Stimulated activated CD8-positive, alpha-beta memory T cell treated with anti-CD3 and anti-CD28 coated beads, Interleukin-12 subunit alpha, Interleukin-12 subunit beta, amount 100 ng/mL, for 4 hours (primary cell): ENCODE measurements around the gene ZBTB46.
A peak's percentile ranks its signal among the peaks of the same experiment; 100 is the strongest.
"Not testable (repeated sequence)": the region's sequence is repeated elsewhere in the genome, so short reads cannot be mapped to it uniquely, and the experiment has no call there.

Experiments
- DNase-seq: peaks from one replicate; pipeline ENCODE4 v3.0.0-alpha.2; 2020; ENCODE audit warnings: low read depth

The ZBTB46 gene

DNA sequence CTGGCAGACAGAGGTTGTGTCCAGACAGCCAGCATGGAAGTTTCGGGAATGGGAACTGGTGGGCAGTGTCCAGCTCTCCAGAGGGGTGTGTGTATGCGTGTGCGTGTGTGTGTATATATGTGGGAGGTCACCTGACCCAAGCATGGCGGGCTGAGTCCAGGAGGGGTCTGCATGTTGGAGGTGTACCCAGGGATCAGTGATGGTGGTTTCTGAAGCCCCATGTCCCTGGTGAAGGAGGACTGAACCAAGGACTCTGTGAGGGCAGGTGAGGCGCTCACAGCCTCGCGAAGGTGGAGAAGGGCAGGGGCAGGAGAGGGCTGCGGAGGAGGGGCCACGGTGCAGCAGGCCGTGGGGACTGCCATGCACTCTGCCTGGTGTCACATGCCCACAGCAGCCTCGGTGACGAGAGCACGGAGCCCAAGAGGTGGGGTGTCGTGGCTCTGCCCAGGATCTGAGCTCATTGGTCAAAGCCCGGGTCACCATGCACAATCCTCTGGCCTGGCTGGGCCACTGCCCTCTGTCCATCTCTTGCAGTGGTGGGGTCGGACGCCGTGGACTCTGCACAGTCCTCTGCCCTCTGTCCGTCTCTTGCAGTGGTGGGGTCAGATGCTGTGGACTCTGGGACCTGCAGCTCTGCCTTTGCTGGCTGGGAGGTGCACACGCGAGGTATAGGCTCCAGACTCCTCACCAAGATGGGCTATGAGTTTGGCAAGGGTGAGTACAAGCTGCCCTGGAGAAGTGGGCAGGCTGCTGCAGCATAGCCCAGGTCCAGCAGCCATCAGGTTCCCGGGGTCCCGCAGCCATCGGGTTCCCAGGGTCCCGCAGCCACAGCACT lies 96.7 kb downstream of the ZBTB46 start:
- no peak for DNase-seq

DNA sequence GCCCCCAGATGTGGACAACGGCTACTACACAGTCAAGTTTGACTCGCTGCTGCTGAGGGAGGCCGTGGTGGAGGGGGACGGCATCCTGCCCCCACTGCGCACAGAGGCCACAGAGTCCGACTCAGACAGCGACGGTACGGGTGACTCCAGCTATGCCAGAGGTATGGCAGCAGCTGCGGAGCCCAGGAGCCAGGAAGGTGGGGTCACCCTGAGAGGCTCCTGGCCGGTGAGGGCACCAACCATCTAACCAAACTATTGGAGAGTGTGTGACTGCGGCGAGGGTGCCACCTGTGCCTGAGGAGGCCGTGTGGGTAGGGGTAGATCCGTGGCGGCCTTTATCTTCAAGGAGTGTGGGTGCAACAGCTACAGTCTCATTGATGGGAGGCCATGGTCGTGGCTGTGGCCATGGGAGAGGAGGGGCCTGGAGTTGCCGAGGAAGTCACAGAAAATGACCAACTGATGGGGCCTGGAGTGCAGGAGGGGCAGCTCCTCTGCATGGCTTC lies 97.4 kb downstream of the ZBTB46 start:
- DNase-seq: no peak

DNA sequence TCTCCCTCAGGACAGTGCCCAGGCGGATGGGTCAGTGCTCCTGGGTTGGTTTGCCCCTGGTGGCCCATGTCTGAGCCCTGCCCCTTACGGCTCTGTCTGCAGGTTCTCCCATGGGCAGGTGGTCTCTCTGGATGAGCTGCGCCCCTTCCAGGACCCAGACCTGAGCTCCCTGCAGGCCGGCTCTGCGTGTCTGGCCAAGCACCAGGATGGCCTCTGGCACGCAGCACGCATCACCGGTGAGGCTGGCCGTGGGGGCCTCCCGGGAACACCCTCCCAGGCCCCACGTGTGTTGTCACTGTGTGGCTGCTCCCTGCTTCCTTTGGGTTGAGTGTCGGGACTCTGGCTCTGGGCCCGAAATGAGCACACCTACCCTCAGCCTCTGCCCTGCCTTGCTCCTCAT lies 97.9 kb downstream of the ZBTB46 start:
- no peak for DNase-seq

DNA sequence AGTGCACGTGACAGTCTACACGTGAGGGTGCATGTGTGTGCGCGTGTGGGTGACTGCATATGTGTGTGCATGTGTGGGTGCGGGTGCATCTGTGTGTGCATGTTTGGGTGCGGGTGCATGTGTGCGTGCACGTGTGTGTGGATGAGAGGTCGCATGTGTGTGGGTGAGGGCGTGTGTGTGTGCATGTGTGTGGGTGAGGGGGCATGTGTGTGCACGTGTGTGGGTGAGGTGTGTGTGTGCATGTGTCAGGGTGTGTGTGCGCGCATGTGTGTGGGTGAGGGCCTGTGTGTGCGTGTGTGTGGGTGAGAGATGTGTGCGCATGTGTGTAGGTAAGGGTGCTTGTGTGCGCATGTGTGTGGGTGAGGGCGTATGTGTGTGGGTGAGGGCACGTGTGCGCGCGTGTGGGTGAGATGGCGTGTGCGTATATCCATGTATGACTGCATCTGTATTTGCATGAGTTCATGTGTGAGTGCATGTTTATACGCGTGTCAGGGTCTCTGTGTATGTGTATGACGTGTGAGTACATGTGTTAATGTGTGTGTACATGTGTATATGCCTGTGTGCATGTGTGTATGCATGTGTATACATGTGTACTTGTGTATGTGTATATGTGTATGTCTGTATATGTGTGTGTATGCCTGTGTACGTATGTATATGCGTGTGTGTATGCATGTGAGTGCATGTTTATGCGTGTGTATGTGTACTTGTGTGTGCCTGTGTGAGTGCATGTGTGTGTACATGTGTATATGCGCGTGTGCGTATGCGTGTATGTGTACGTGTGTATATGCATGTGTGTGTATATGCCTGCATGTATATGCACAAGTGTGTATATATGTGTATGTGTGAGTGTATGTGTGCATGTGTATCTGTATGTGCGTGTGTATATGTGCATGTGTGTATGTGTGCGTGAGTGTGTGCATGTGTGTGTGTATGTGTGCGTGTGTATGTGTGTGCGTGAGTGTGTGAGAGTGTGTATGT lies 98.7 kb downstream of the ZBTB46 start:
- no peak for DNase-seq

DNA sequence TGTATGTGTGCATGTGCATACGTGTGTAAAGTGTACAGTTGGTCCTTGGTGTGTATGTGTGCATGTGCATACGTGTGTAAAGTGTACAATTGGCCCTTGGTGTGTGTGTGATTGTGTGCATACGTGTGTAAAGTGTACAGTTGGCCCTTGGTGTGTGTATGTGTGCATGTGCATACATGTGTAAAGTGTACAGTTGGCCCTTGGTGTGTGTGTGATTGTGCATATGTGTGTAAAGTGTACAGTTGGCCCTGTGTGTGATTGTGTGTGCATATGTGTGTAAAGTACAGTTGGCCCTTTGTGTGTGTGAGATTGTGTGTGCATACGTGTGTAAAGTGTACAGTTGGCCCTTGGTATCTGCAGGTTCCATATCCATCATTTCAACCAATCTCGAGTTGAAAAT lies 99.7 kb downstream of the ZBTB46 start:
- no peak for DNase-seq

DNA sequence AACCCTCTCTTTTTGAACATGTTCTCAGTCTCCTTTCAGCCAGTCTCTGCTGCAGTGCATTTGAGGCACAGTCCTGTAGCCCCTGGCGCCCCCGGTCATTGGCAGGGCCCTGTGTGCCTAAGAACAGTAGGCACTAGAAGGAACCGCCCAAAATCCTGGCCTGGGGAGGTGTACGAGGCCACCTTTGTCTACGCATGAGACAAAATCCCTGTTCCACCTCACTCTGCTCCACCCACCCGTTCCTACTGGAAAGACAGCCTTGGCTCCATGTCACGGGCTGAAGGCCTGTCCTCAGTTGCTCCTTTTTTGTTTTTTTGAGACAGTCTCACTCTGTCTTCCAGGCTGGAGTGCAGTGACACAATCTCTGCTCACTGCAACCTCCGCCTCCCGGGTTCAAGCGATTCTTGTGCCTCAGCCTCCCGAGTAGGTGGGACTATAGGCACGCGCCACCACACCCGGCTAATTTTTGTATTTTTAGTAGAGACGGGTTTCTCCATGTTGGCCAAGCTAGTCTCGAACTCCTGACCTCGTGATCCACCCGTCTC lies 100.8 kb downstream of the ZBTB46 start:
- not testable (repeated sequence) for DNase-seq

DNA sequence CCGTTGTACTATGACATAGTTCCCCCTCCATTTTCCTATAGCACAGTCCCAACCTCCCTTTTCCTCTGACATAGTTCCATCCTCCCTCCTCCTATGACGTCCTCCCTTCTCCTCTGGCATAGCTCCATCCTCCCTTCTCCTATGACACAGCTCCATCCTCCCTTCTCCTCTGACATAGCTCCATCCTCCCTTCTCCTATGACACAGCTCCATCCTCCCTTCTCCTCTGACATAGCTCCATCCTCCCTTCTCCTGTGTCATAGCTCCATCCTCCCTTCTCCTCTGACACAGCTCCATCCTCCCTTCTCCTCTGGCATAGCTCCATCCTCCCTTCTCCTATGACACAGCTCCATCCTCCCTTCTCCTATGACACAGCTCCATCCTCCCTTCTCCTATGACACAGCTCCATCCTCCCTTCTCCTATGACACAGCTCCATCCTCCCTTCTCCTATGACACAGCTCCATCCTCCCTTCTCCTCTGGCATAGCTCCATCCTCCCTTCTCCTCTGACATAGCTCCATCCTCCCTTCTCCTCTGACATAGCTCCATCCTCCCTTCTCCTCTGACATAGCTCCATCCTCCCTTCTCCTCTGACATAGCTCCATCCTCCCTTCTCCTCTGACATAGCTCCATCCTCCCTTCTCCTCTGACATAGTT lies 108.0 kb downstream of the ZBTB46 start:
- not testable (repeated sequence) for DNase-seq

DNA sequence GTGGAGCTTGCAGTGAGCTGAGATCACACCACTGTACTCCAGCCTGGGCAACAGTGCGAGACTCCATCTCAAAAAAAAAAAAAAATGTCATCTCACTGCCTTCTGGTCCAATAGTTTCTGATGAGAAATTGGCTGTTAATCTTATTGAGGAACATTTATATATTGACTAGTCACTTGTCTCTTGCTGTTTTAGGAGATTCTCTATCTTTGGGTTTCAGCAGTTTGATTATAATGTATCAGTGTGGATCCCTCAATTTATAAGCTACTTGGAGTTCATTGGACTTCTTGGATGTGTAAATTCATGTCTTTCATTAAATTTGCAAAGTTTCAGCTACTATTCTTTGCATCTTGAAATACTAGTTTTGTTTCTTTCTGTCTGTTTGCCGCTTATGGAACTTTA lies 112.1 kb downstream of the ZBTB46 start:
- DNase-seq: no peak

DNA sequence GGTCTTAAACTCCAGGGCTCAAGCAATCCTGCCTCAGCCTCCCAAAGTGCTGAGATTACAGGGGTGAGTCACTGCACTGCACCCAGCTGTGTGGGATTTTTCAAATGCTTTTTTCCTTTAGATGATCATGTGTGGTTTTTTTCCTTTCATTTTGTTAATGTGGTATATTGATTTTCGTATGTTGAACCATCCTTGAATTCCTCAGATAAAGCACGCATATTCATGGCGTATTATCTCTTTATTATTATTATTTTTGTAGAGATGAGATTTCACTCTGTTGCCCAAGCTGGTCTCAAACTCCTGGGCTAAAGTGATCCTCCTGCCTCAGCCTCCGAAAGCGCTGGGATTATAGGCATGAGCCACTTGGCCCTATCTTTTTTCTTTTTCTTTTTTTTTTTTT lies 116.2 kb downstream of the ZBTB46 start:
- DNase-seq: no peak

DNA sequence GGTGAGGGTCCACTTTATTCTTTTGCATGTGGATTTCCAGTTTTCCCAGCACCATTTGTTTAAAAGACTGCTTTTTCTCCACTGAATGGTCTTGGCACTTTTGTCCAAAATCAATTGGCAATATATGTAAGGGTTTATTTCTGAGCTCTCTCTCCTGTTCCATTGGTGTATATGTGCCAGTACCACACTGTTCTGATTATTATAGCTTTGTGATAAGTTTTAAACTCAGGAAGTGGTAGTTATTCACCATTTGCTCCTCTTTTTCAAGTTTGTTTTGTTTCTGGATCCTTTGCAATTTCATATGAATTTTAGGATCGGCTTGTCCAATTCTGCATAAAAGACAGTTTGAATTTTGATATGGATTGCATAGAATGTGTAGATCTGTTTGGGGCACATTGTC lies 118.9 kb downstream of the ZBTB46 start:
- DNase-seq: no peak

DNA sequence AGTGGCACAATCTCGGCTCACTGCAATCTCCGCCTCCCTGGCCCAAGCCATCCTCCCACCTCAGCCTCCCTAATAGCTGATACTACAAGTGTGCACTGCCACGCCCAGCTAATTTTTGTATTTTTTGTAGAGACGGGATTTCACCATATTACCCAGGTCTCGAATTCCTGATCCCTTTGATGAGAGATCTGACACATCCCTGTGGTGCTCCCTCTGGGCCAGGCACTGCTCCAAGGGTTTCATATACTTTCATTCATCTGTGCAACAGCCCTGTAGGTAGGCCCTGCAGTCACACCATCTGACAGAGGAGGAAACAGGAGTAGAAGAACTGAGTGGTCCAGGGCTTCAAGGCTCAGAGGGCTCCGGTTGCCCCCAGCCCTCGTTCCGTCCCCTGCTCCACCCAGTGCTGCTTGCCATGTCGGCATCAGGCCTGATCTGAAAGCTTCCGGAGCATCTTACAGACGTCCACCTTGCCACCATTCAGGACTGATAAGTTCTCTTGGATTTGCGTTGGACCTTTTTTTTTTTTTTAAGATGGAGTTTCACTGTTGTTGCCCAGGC lies 119.9 kb downstream of the ZBTB46 start:
- DNase-seq: no peak

DNA sequence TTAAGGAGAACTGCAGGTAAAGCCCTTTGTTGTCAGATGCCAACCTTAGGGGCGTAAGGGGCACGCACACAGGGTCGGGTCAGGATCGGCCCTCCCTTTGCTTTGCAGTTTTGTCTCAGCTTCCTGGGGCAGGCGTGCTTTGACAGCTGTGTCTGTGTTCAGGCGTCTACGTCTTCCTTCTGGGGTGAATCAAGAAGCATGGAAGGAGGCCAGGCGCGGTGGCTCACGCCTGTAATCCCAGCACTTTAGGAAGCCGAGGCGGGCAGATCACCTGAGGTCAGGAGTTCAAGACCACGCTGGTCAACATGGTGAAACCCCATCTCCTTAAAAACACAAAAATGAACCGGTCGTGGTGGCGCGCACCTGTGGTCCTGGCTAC lies 121.9 kb downstream of the ZBTB46 start:
- DNase-seq: no peak

DNA sequence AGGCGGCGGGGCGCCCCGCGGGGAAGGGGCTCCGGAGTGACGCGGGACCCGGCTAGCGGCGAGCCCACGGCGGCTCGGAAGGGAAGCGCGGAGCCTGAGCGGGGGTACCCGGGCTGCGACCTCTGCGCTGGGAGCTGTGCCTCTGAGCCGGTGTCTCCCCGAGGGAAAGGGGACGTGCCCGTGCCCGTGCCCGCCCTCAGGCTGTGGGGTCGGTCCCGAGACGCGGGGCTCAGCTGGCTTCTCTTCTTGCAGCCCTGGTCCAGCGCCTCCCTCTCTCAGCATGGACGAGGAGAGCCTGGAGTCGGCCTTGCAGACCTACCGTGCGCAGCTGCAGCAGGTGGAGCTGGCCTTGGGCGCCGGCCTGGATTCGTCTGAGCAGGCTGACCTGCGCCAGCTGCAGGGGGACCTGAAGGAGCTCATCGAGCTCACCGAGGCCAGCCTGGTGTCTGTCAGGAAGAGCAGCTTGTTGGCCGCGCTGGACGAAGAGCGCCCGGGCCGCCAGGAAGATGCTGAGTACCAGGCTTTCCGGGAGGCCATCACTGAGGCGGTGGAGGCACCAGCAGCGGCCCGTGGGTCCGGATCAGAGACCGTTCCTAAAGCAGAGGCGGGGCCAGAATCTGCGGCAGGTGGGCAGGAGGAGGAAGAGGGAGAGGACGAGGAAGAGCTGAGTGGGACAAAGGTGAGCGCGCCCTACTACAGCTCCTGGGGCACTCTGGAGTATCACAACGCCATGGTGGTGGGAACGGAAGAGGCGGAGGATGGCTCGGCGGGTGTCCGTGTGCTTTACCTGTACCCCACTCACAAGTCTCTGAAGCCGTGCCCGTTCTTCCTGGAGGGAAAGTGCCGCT lies 122.5 kb downstream of the ZBTB46 start:
- DNase-seq: no peak

DNA sequence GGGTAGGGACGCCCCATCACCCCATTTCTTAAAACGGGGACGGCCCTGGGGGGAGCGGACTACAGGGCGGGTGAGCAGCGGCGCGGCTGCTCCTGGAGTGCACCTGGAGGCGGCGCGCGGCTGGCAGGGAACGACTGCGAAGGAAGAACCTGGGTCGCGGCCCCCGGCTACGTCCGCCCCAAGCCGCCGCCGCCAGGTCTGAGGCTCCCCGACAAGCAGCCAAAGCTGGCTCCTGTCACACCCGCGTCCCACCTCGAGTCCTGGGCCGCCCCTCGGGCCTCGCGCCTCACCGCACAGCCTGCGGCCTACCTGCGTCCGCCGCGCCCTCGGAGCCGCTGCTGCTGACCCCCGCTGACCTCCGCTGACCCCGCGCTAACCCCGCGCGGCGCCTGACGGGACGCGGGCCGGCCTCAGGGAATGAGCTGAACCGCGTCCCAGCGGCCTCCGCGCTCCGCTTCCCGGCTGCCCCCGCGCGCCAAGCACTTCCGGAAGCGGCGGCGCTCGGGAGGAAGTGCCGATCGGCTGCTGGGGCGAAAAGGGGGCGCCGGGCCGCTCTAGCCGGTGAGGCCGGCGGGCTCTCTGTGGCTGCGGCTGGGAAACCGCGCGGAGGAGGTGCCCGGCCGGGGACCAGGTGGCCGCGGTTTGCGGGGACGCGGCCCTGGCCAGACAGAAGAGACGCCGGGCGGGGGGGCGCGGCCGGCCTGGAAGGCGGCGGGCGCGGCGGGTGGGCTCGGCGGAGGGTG lies 123.3 kb downstream of the ZBTB46 start, which contains the start of the genes ARFRP1 and ZGPAT:
ARFRP1 (minus strand) TSS at position 419 of the 743 bp plus-strand sequence. CDS start 885 bp downstream, outside the sequence.
ZGPAT (plus strand) TSS at position 482 of the 743 bp plus-strand sequence. CDS start 542 bp downstream, outside the sequence.
- DNase-seq: peak; percentile 83

DNA sequence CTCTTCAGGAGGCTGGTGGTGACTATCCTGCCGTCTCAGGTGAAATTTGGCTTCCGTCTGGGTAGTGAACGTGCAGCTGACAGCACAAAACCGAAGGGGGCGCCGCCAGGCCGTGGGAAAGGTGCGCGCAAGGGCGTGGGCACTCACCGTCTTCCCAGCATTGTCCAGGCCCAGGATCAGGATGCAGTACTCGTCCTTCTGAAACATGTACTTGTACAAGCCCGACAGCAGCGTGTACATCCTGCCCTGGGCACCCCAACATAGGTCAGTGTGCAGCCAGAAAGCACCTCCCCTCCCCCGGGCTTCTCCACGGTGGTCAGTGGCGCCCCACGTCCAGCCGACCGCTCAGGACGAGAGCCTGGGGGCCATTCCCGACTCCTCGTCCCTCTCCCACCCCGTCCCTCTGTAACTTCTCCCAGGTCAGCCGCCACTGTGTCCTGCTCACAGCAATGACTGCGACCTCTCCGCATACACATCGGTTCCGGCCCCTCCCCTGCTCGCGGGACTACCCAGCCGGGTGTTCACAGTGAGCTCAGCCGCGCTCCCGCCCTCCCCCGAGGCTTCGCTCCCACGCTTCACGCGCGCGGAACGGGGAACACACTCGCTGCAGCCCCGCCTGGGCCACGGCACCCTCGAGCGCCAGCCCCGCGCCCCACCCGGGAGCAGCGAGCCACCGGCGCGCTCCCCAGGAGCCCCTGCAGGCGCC lies 124.1 kb downstream of the ZBTB46 start:
- DNase-seq: peak; percentile 49

DNA sequence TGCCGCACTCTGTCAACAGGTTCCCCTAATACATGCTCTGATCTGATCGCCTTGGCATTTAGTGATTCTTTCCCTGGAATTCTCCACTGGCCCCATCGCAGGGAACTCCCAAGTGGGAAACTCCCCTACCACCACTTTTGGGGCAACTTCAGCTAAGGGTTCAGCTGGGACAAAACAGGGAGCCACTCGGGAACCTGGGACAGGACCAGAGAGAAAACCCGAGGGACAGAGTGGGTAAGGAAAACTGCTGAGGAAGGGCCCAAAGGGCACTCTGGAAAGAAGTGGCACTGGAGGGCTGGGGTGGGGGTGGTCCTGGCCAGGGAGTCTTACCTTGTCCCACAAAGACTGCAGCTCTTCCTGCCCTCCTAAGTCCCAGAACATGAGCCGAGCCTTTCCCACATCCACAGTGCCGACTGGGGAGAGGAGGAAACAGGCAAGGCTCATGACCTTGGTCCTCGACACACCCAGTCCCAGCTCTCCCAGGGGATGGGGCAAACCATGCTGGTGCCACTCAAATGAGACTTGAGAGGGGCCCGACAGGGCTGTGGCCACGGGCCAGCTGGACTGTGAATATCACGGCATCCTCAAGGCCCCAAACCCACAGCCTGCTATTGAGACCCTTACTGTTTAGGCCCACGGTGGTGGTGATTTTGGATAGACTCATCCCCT lies 124.9 kb downstream of the ZBTB46 start:
- DNase-seq: no peak

DNA sequence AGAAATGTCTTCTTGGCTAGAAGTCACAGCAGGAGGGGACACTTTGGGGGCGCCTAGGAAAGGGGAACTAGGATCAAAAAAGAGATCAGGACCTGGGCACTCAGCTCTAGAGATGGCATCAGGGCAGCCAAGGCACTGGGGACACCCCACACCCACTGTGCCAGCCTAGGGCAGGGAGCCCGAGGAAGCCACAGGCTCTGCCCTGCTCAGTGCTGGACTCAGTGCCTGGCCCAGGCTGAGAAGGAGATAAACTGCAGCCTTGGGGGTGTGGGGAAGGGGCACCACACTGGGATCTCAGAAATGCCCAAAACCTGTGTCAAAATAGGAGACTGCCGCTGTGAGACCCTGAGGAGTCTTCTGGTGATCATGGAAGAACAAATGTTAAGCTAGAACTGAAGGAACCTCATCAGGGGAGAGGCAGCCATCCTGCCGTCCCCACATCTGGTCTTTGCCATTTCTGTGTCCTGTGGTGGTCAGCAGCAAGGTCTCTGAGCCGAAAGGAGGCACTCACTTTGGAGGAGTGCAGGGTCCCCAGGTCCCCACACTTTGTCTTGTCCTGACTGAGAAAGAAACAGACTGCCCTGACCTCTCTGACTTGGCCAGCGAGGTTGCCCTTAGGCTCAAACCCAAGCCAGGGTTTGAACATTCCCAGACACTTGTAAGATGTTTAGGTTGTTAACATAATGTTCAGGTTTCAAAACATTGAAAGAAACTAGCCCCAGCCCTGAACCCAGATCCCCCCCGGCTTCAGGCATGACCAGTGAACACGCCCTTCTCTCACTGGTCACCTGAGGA lies 125.6 kb downstream of the ZBTB46 start:
- DNase-seq: no peak

DNA sequence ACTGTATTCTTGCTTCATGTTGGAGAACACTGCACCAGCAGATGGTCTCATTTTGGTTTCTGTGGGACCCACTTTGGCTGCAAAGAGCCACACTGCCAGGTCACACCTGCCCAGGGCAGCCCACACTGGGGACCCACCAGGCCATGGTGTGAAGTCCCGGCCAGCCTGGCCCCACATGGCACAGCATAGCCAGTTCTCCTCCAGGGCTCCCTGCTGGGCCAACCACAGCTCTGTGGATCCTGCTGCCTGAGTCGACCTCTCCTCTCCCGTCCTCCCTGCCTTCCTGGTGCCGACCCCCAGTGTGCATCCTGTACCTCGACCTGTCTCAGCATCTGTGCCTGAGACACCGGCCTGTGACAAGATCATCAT lies 126.3 kb downstream of the ZBTB46 start:
- DNase-seq: no peak
